HG03103 (cell line): Measurements from ENCODE around the gene F13A1.
"Not testable (repeated sequence)": the region's sequence is repeated elsewhere in the genome, so short reads cannot be mapped to it uniquely, and the experiment has no call there.

Source experiments
- ATAC-seq: cut with Tn5 transposase; IDR thresholded peaks from one replicate; pipeline ENCODE4 v1.9.1; 2021; ENCODE audit warnings: low read depth; ENCODE audit not compliant: unreplicated experiment

F13A1 gene

GRCh38 chr6:6320901-6321300, 439 bp upstream of the F13A1 start:
- ATAC-seq, result no peak

DNA sequence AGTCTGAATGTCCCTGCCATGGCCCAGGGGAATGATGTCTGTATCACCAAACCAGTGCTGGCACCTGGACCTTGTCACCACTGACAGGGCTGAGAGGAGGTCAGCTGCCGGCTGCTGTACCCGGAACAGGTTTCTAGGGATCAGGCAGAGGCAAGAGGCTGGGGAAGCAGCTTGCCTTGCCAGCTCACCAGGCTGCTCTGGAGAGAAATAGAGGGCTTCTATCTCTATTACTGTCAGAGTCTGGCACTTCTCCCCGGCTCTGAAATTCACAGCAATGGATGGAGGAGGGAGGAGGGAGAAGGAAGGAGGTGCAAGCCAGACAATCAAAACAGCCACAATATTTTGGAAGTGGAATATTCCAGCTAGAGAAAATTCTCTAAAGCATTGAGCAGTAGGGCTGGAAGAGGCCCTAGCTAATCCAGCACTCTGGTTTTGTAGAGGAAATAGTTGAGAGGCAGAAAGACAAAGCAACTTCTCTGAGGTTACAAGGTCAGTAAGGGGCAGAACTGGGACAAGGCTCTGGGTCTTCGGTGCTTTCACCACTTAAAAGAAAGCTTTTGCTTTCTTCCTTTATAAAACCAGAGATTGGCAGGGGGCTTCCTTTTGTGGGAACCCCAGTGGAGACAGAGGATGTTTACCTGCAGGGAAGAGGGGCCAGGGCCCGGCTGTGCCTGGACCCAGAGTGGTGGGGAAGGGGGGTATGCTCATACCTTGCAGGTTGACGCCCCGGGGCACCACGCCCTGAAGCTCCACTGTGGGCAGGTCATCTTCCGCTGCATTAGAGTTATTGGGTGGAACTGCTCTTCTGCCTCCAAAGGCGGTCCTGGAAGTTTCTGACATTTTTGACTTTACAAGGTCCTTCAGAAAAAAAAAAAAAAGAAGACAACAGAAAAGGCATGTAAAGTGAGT, 2.4 kb downstream of the F13A1 start:
- ATAC-seq, result no peak

- ATAC-seq, result no peak
Observed at GRCh38 chr6:6317386-6317785, 3.1 kb downstream of the F13A1 start.

- ATAC-seq, result no peak
Observed at GRCh38 chr6:6315660-6316059, 4.8 kb downstream of the F13A1 start.

DNA sequence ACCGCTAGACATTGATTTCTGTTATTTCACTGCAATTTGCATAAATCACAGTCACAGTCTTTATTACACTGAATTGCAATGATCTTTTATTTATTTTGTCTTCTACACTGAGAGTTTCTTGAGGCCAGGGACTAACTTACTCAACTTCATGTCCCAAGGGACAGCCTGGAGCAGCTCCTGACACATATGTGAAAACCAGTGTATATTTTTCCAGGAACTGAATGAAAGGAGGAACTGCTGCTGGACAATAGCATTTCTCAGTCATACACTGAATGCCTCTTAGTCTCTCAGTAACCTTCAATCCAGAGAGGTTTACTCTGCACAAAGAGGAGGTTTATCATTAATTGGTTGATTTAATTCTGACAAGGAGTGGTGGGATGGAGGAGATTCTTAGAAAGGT, 5.9 kb downstream of the F13A1 start:
- no peak for ATAC-seq

GRCh38 chr6:6312901-6313441, 7.5 kb downstream of the F13A1 start:
- ATAC-seq, result no peak

GRCh38 chr6:6305575-6305974, 14.9 kb downstream of the F13A1 start:
- no peak for ATAC-seq

DNA sequence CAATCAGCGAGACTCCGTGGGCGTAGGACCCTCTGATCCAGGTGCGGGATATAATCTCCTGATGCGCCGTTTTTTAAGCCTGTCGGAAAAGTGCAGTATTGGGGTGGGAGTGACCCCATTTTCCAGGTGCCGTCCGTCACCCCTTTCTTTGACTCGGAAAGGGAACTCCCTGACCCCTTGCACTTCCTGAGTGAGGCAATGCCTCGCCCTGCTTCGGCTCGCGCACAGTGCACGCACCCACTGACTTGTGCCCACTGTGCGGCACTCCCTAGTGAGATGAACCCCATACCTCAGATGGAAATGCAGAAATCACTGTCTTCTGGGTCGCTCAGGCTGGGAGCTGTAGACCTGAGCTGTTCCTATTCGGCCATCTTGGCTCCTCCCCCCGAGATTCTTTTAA, 20.1 kb downstream of the F13A1 start:
- ATAC-seq, result not testable (repeated sequence)

- ATAC-seq, result no peak
Observed at GRCh38 chr6:6293317-6293716, 27.1 kb downstream of the F13A1 start.

DNA sequence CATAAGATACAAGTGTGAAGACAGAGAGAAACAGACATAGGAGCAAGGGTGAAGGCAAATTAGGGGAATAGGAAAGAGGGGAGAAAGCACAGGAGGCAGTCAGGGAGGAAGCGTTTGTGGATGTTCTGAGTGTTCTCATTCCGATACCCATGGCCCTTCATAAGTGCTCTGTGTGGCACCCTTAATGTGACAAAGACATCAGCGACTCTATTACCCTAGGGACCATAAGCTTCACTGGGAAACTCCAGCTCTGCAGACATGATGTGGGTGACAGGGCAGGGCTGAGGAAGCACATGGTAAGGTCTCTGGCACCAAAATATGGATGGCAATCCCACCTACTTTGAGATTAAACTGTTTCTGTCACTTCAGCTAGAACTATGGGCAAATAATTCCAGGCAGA, 33.0 kb downstream of the F13A1 start:
- ATAC-seq, result no peak

GRCh38 chr6:6285679-6286078, 34.8 kb downstream of the F13A1 start:
- no peak for ATAC-seq

DNA sequence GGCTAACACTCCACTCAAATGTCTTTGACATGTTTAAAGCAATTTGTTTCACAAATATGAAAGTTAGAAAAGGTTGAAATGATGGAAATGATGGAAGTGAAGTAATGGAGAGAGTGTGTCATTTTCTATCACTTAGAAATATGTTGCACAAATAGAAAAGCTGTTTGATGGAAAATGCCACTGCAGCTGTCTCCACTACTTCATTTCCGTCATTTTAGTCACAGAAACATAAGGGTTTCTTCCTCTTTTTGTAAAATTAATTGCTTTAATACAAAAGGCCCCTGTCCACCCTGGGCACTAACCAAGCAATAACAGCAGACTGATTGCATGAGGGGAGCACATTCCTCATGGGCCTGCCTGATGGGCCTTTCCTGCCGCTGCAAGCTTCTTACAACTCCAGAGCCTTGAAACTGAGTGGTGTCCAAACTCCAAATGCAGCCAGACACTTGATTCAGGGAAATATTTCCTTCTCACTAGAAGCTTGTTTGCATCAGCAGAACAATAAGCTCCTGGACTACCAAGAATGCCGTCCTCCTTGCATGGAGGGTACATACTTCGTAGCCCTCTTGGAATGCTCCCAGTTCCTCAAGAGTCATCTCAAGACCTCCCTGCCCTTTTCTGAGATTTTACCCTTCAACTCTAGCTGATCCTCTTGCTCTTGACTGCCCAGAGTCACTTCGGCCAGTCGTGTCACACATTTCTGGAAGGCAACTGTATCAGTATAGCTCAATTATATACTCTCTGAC, 36.1 kb downstream of the F13A1 start:
- no peak for ATAC-seq

DNA sequence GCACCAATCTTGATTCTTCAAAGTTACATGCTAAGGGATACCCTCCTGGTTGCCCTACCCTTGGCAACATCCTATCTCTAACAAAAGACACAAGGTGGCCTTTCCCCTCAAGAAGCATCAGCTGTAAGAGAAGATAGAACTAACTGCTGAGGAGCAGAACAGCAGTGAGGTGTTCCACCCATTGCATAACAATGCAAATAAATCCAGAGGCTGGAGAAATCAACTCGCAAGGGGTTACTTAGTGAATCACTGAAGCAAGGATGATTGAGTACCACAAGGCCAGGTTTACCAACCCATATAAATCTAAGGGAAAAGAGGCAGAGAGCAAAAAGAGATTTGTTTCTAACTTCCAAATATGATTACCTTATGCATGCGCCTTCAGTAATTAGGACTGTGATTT, 36.7 kb downstream of the F13A1 start:
- ATAC-seq, result no peak

GRCh38 chr6:6282716-6283115, 37.7 kb downstream of the F13A1 start:
- ATAC-seq, result no peak

DNA sequence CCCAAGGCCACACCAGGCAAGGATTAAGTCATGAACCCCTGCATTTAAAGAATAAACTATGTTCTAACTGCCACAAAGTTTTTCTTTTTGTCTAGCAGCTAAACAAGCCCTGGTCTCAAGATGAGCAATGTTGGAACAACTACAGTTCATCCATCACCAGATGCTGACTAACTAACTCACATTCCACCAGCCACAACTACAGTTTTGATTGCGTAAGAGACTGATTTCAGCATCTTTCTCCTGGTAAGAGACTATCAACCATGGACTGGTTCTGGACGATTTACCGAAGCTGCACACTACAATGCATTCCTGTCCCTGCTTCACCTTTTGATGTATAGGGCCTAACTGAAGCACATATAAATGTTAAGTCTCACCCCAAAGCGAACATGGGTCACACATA, 43.0 kb downstream of the F13A1 start:
- no peak for ATAC-seq

- ATAC-seq, result no peak
Observed at GRCh38 chr6:6270948-6271535, 49.4 kb downstream of the F13A1 start.

DNA sequence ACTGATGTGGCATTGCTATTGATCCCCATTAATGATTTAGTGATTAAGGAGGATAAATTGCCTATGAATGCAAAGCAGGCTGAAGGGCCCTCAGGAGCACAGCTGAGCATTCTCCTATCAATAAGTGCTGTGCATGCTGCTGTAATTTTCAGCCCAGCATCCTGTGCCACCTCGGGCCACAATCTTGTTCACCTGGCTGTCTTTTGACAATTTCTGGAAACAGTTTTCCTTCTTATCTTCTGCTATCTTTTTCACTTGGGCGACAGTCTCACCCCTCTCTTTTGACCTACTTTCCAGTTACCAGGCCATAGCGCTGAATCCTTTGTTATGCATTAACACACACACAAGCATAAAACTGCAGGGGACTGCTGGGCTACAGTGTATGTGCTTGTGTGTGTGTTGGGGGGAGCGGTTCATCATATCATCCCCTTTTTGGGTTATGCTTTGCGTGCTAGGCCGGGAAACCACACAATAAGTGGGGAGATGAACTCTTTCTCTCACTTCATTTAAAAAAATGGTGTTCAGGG, 60.2 kb downstream of the F13A1 start:
- no peak for ATAC-seq

- ATAC-seq, result no peak
Observed at GRCh38 chr6:6256886-6257285, 63.6 kb downstream of the F13A1 start.

GRCh38 chr6:6256259-6256658, 64.2 kb downstream of the F13A1 start:
- ATAC-seq, result no peak

DNA sequence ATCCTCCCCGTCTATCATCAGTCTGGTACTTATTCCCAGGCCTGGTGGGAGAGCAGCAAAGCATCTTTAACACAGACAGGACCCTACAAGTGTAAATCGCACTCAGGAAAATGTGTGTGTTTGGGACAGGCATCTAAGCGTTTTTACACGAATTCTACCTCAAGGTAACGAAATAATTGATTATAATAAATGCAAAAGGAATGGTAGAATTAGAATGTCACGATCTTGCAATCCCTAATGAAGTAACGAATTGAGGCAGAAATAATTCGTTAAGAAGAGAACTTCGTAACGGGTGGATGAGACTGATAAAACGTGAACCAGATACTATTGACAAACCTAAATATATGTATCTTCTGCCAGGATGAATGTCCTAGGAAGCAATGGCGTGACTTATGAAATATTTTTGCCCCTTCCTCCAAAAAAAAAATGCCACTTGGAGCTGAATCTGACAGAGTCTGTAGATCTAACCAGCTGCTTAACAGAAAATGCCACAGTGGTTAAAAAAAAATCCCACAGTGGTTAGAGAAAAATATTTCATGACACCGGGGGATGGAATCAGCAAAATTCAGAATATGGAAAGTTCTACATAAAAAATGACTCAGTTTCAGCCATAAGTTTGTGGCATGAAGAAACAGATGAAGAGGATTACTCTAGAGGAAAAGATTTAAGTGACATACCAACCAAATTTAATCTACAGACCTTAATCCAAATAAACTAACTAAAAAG, 68.7 kb downstream of the F13A1 start:
- no peak for ATAC-seq
